Neutrophil (primary cell): Measurements from ENCODE around the gene PCGF2.

Experiments used
- H3K27ac ChIP-seq: fragments of 200-600 bp; sonication (generic); 2 replicates; pipeline ENCODE4 v1.5.1; 2016; ENCODE audit warnings: mild to moderate bottlenecking, moderate library complexity
- H3K27me3 ChIP-seq: fragments of 200-600 bp; sonication (generic); 2 replicates; pipeline ENCODE4 v1.6.0; 2016; ENCODE audit warnings: mild to moderate bottlenecking
- H3K36me3 ChIP-seq: fragments of 200-600 bp; sonication (generic); 2 replicates; pipeline ENCODE4 v1.5.1; 2017
- H3K4me1 ChIP-seq, 2 experiments: fragments of 200-600 bp in 1 of 2; sonication (generic) in 1 of 2; 1 replicate in 1 of 2; 2 replicates in 1 of 2; pipeline versions ENCODE4 v1.5.1 to v1.6.1; 2013 to 2016; ENCODE audit warnings: low read depth in 1 of 2, low read length in 1 of 2, mild to moderate bottlenecking in 1 of 2, moderate library complexity in 1 of 2; ENCODE audit not compliant: control insufficient read depth in 1 of 2, insufficient read depth in 1 of 2
- H3K4me3 ChIP-seq, 2 experiments: fragments of 200-600 bp in 1 of 2; sonication (generic) in 1 of 2; 1 replicate in 1 of 2; 2 replicates in 1 of 2; pipeline ENCODE4 v1.5.1; 2013 to 2016; ENCODE audit warnings: low read depth in 1 of 2, low read length in 1 of 2, mild to moderate bottlenecking in 1 of 2, moderate library complexity in 1 of 2
- H3K9me3 ChIP-seq: fragments of 200-600 bp; sonication (generic); 2 replicates; pipeline ENCODE4 v1.5.1; 2016
- TF ChIP-seq, protein P1 (sequence below): fragments of 200-600 bp; sonication (generic); IDR thresholded peaks from 2 replicates; pipeline ENCODE4 v1.5.1; 2016; ENCODE audit warnings: antibody characterized with exemption

The PCGF2 gene

DNA sequence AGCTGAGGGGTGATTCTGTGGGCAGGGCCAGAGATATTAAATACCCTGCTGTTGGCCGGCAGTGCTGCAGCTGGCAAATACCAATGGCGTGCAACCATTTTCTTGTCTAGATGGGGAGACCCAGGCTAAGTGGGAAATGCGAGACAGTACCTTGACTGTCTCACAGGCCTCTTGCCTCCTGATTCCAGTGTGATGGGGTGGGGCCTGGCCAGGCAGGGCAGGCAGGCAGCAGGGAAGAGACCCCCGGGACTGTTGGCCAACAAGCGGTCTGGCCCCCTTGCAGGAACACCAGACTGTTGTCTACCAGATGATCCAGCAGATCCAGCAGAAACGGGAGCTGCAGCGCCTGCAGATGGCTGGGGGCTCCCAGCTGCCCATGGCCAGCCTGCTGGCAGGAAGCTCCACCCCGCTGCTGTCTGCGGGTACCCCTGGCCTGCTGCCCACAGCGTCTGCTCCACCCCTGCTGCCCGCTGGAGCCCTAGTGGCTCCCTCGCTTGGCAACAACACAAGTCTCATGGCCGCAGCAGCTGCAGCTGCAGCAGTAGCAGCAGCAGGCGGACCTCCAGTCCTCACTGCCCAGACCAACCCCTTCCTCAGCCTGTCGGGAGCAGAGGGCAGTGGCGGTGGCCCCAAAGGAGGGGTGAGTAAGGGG lies 23.7 kb downstream of the PCGF2 start:
- Histone ChIP-seq H3K27ac (no peak overlapping the region), H3K9me3 (no peaks in the 10 kb centered on the region), H3K4me1 (peaks cover 25% of the 10 kb centered on the region in 2 experiments), H3K36me3 (peaks cover 48% of the 10 kb centered on the region), H3K27me3 (no peaks in the 10 kb centered on the region), H3K4me3 (no peak overlapping the region)
- TF ChIP-seq, protein P1, sequence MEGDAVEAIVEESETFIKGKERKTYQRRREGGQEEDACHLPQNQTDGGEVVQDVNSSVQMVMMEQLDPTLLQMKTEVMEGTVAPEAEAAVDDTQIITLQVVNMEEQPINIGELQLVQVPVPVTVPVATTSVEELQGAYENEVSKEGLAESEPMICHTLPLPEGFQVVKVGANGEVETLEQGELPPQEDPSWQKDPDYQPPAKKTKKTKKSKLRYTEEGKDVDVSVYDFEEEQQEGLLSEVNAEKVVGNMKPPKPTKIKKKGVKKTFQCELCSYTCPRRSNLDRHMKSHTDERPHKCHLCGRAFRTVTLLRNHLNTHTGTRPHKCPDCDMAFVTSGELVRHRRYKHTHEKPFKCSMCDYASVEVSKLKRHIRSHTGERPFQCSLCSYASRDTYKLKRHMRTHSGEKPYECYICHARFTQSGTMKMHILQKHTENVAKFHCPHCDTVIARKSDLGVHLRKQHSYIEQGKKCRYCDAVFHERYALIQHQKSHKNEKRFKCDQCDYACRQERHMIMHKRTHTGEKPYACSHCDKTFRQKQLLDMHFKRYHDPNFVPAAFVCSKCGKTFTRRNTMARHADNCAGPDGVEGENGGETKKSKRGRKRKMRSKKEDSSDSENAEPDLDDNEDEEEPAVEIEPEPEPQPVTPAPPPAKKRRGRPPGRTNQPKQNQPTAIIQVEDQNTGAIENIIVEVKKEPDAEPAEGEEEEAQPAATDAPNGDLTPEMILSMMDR: no peak

DNA sequence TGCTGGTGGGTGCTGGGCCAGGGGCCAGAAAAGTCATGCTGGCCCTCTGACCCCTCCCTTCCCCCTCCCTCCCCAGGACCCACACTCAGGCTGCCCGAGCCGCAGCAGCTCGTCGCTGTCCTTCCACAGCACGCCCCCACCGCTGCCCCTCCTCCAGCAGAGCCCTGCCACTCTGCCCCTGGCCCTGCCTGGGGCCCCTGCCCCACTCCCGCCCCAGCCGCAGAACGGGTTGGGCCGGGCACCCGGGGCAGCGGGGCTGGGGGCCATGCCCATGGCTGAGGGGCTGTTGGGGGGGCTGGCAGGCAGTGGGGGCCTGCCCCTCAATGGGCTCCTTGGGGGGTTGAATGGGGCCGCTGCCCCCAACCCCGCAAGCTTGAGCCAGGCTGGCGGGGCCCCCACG lies 26.3 kb downstream of the PCGF2 start:
- TF ChIP-seq, protein P1: no peak
- no peak overlapping the region for H3K27ac ChIP-seq
- no peak overlapping the region for H3K4me3 ChIP-seq
- no peaks in the 10 kb centered on the region for H3K9me3 ChIP-seq
- peaks cover 73% of the 10 kb centered on the region for H3K36me3 ChIP-seq
- no peaks in the 10 kb centered on the region for H3K4me1 ChIP-seq
- H3K27me3 ChIP-seq: no peaks in the 10 kb centered on the region

DNA sequence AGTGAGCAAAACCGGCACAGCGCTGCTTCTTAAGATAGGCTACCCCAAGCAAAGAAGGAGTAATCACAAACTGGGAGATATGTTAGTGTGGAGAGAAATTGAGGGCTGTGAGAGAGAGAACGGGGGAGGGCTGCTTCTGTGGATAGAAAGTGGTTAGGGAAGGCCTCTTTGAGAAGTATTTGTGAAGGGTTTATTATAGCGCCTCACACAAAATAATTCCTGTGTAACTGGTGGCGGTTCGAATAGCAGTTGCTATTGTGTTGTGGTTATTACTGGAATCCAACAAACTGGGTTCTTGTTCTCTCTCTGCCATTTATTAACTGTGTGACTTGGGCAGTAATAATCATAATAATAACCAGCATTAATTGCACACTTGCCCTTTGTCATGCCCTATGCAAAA lies 27.2 kb downstream of the PCGF2 start:
- TF ChIP-seq, protein P1: no peak
- Histone ChIP-seq H3K9me3 (no peaks in the 10 kb centered on the region), H3K27ac (no peak overlapping the region), H3K36me3 (peaks cover 81% of the 10 kb centered on the region), H3K27me3 (no peaks in the 10 kb centered on the region), H3K4me3 (no peak overlapping the region), H3K4me1 (no peaks in the 10 kb centered on the region)

DNA sequence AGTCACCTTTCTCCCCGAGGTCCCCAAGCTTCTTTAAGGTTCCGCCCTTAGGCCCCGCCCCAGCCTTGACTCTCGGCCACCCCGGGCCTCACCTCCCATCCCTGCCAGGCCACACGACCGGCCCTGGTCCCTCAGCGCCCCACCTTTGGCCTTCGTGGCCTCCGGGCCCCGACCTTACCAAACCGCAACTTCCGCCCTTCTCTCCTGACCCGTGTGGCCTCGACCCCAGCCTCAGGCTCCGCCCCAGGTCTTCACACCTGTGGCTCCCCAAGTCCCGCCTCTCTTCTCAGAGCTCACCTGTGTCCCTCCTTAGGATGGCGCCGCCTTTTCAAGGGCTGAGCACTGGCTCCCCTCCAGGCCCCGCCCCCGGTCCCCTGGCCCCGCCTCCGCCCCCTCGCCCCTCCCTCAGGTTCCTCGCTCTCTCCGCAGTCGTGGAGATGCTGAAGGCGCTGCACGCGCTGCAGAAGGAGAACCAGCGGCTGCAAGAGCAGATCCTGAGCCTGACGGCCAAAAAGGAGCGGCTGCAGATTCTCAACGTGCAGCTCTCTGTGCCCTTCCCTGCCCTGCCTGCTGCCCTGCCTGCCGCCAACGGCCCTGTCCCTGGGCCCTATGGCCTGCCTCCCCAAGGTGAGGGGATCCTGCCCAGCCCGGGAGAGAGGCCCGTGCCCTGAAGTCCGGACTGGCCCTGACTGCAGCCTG lies 28.0 kb downstream of the PCGF2 start:
- H3K27ac ChIP-seq: no peak overlapping the region
- H3K4me1 ChIP-seq: no peaks in the 10 kb centered on the region
- TF ChIP-seq, protein P1: no peak
- peaks cover 86% of the 10 kb centered on the region for H3K36me3 ChIP-seq
- H3K9me3 ChIP-seq: no peaks in the 10 kb centered on the region
- H3K4me3 ChIP-seq: no peak overlapping the region
- H3K27me3 ChIP-seq: no peaks in the 10 kb centered on the region

DNA sequence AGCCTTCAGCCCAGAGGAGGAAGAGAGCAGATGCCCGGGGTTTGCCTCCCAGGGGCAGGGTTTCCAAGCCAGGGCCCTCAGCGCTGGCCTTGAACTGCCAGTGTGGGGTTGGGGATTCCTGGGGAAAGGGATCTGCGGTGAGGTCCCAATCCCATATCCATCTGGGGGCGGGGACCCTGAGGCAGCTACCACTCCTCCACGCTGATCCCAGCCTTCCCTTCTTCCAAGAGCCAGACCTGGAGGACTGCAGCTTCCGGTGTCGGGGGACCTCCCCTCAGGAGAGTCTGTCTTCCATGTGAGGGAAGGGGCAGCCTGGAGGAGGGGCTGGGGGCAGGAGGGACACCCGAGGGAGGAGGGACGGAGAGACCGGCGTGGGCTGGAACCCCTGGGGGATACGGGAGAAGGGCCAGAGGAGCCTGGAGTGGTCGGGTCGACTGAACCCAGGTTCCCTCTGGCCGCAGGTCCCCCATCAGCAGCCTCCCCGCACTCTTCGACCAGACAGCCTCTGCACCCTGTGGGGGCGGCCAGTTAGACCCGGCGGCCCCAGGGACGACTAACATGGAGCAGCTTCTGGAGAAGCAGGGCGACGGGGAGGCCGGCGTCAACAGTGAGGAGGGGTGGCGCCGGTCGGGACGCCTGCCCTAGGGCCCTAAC lies 28.7 kb downstream of the PCGF2 start:
- TF ChIP-seq, protein P1: no peak
- Histone ChIP-seq H3K27me3 (no peaks in the 10 kb centered on the region), H3K9me3 (no peaks in the 10 kb centered on the region), H3K27ac (no peak overlapping the region), H3K36me3 (peaks cover 84% of the 10 kb centered on the region), H3K4me3 (no peak overlapping the region), H3K4me1 (no peaks in the 10 kb centered on the region)
